WERI-Rb-1 (cell line): ENCODE data around the gene MALT1.

ENCODE experiments used
- DNase-seq: peaks from one replicate; pipeline ENCODE4 v3.0.0-alpha.2; 2020
- H3K27ac ChIP-seq: fragments of 250-450 bp; sonication (Bioruptor Pico); 2 replicates; pipeline ENCODE4 v1.5.1; 2020; ENCODE audit warnings: mild to moderate bottlenecking, moderate library complexity
- H3K27me3 ChIP-seq: fragments of 250-450 bp; sonication (Bioruptor Pico); 2 replicates; pipeline ENCODE4 v1.5.1; 2021; ENCODE audit warnings: mild to moderate bottlenecking, low read depth, moderate library complexity; ENCODE audit not compliant: insufficient read depth, severe bottlenecking
- H3K36me3 ChIP-seq: fragments of 250-450 bp; sonication (Bioruptor Pico); 2 replicates; pipeline ENCODE4 v1.5.1; 2020; ENCODE audit warnings: mild to moderate bottlenecking, moderate library complexity
- H3K4me3 ChIP-seq: 2 replicates; pipeline ENCODE4 v1.5.1; 2011; ENCODE audit warnings: low read depth, mild to moderate bottlenecking, control low read depth, low read length
- H3K9me3 ChIP-seq: fragments of 250-450 bp; sonication (Bioruptor Pico); 2 replicates; pipeline ENCODE4 v1.5.1; 2021; ENCODE audit warnings: mild to moderate bottlenecking, moderate library complexity; ENCODE audit not compliant: severe bottlenecking
- CTCF ChIP-seq: IDR thresholded peaks from 2 replicates; pipeline ENCODE4 v1.5.1; 2011; ENCODE audit warnings: low read depth, mild to moderate bottlenecking, control low read depth, inconsistent platforms, low read length

Gene MALT1

DNA sequence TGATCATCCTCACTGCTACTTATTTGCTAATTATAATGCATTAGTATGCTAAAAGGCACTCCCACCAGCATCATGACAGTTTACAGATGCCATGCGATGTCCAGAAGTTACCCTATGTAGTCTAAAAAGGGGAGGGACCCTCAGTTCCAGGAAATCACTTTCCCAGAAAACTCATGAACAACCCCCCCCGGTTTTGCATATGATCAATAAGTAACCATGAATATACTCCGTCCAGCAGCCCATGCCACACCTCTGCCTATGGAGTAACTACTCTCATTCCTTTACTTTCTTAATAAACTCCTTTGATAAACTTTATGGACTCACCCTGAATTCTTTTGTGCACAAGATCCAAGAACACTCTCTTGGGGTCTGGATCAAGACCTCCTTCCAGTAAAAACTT lies 86.8 kb downstream of the MALT1 start:
- Histone ChIP-seq H3K36me3 (no peaks in the 10 kb centered on the region), H3K27me3 (no peaks in the 10 kb centered on the region), H3K9me3 (peaks cover 2% of the 10 kb centered on the region), H3K4me3 (no peak overlapping the region), H3K27ac (no peak overlapping the region)
- no peak for TF ChIP-seq CTCF
- DNase-seq: no peak

DNA sequence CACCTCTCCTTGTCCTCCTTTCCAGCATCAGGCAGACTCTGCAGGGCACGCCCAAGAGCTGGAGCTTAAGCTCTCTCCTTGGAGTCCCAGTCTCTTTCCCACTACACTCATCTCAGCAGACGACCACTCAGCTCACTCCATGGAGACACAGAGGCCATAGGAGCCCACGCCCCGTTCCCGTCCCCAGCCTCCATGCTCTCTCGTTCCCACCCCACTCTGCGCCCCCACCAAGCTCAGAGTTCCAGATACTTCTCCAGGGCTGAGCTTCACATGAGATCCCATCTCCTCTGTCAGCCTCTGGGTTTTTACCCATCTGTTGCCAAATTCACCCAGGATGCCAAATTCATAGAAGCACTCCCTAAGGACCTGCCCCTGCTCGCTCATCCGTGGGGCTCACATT lies 87.3 kb downstream of the MALT1 start:
- TF ChIP-seq CTCF: no peak
- Histone ChIP-seq H3K9me3 (peaks cover 2% of the 10 kb centered on the region), H3K4me3 (no peak overlapping the region), H3K27me3 (no peaks in the 10 kb centered on the region), H3K36me3 (no peaks in the 10 kb centered on the region), H3K27ac (no peak overlapping the region)
- DNase-seq: no peak

DNA sequence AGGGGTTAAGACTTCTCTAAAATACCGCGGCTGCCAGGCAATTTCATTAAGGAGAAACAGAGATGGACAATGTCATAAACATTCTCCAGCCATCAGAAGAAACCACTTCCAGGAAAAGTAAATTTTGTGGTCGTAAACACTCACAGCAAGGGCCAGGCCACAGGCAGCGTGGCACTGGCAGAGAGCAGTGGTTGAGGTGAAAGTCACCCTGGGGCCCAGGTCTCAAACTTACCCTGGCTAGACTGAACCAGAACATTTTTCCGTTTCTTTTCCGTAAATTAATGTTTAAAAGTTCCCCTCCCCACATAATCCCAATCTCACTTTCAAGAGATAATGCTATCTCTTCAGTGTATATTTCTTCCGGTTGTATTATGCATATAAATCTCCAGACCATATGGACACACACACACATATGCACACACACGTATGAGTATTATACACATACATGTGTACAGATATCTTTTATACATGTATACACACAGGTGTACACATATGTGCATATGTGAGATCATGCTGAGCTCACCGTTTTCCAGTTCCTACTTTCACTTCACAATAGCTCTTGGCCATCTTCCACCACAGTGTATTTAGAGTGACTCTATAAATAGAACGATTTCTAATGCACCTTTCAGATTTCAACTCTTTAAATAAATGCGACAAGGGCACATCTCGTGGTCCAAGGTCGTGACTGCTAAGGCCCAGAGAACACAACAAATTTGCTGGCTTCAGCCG lies 90.1 kb downstream of the MALT1 start:
- Histone ChIP-seq H3K4me3 (no peak overlapping the region), H3K36me3 (no peaks in the 10 kb centered on the region), H3K9me3 (peaks cover 2% of the 10 kb centered on the region), H3K27ac (no peak overlapping the region), H3K27me3 (no peaks in the 10 kb centered on the region)
- DNase-seq: no peak
- TF ChIP-seq CTCF: no peak

DNA sequence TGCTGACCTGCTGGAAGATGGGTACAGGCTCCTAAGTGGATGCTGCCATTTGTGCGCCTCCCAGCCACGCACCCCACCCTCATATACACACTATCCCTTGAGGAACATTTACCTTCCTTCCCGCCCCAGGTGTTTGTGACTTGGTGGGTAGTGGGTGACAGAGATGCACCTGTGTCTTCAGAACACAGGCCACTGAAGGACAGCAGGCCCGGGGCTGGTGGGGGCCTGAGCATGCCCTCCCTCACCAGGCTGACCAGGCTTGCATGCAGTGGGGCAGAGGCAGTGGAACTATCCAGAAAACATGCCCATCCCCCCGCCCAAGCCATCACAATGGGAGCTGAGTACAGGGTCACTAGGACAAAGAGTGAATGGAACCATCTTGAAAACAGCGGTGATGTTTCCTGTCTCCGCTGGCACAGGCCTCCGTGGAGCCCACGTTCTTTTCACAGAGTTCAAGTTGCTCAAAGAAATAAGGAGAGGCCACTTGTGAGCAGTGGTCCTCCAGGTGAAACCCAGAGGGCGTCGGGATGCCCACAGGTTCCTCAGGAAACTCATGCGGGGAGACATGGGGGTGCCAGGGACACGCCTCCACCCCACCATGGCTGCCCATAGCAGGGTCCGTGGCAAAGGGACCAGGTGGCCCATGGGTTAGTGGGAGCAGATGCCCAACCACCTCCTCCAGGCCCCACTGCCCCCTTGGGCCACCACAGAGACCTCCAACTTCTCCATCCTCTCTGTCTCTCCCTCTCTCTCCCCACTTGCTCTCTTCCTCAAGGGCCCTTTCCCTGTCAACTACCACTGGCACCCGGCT lies 90.9 kb downstream of the MALT1 start:
- Histone ChIP-seq H3K27ac (no peak overlapping the region), H3K36me3 (no peaks in the 10 kb centered on the region), H3K27me3 (no peaks in the 10 kb centered on the region), H3K9me3 (peaks cover 2% of the 10 kb centered on the region), H3K4me3 (no peak overlapping the region)
- DNase-seq: no peak
- TF ChIP-seq CTCF: no peak

DNA sequence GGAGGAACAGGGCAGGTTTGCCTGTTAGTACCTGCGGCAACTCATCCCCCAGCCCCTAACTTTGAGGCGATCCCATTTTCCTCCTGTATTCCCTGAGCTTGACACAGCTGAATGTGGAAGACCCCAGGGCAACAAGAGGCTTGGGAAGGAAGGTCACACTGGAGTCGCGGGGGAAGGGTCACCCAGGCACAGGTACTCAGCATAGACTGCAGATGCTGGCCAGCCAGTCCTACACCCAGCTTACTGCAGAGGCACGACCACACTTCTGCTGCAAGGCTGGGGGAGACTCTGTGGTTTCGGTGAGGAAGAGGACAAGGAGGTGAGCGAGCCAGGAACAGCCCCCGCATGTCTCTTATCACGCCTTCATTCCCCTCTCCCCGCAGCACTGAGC lies 91.5 kb downstream of the MALT1 start:
- Histone ChIP-seq H3K4me3 (no peak overlapping the region), H3K27me3 (no peaks in the 10 kb centered on the region), H3K27ac (no peak overlapping the region), H3K9me3 (peaks cover 2% of the 10 kb centered on the region), H3K36me3 (no peaks in the 10 kb centered on the region)
- no peak for TF ChIP-seq CTCF
- DNase-seq: no peak
